Measurements from ENCODE around the gene C1QL1.

The C1QL1 gene

DNA sequence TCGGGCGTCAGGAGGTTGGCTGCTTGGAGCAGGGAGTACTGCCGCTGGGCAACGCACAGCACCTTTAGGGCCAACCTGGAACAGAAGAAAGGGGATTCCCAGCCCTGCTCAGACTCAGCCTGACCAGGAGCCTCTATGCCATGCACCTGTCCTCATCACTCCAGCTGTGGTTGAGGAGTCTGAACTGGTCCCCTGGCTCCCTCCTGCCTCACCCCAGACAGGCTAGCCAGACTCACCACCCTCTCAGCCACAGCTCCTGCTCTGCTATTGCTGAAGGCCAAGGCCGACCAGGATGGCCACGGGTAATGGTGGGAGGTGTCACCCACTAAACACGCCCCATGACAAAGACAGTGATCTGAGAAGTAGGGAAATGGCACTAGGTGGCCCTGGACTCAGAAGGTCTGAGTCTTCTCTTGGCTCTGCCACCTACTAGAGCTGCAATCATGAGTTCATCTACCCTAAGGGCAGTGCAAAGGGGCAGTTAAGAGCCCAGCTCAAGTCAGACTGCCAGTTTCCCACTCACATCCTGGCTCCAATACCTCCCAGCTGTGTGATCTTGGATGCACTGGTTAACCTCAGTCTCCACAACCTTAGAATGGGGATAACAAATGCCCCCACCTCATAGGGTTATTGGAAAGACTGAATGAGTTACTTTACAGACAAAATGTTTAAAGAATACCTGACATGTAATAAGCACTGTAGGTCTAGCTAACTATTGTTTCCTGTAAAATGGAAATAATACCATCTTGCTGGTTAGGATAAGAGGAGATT is 39.0 kb downstream of the C1QL1 start:
- DNase-seq (ENCODE audit: low read depth) = no peak

DNA sequence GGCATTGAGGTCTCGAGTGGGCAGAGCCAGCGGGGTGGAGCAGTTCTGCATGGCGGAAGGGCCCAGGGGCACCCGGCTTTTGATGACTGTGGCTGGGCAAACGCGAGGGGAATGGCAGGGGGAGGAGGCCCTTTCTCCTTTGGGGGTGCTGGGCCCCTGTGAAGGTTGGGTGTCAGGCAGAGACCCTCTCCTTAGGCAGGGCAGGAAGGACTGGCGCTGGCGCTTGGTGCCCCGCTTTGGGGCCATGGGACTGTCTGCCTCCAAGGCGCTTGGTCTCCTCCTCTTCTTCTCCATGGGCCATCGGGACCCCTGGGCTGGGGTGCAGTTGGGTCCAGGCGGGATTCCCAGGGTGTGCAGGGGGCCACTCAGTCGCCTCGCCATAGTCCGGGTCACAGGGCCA is 40.0 kb downstream of the C1QL1 start:
- DNase-seq (ENCODE audit: low read depth) = no peak

DNA sequence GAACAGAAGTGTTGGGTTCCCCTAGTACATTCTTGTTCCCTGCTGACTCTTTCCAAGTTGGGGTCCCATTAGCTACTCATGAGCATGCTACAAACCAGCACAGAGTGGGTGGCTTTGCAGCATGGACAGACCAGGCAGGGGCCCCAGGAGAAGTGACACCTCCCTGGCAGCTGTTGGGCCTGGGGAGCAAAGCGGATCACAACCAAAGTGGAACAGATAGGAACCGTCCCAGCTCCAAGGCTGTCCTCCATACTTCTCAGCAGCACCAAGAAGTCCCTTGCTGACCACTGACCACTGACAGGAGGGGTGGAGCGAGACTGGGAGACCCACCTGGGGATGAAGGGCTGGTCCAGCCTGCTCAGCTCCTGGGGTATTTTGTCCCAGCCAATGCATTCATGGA is 40.4 kb downstream of the C1QL1 start:
- DNase-seq (ENCODE audit: low read depth) = no peak

- DNase-seq (ENCODE audit: low read depth) = no peak
Observed at GRCh38 chr17:44926821-44927525, 41.1 kb downstream of the C1QL1 start.

DNA sequence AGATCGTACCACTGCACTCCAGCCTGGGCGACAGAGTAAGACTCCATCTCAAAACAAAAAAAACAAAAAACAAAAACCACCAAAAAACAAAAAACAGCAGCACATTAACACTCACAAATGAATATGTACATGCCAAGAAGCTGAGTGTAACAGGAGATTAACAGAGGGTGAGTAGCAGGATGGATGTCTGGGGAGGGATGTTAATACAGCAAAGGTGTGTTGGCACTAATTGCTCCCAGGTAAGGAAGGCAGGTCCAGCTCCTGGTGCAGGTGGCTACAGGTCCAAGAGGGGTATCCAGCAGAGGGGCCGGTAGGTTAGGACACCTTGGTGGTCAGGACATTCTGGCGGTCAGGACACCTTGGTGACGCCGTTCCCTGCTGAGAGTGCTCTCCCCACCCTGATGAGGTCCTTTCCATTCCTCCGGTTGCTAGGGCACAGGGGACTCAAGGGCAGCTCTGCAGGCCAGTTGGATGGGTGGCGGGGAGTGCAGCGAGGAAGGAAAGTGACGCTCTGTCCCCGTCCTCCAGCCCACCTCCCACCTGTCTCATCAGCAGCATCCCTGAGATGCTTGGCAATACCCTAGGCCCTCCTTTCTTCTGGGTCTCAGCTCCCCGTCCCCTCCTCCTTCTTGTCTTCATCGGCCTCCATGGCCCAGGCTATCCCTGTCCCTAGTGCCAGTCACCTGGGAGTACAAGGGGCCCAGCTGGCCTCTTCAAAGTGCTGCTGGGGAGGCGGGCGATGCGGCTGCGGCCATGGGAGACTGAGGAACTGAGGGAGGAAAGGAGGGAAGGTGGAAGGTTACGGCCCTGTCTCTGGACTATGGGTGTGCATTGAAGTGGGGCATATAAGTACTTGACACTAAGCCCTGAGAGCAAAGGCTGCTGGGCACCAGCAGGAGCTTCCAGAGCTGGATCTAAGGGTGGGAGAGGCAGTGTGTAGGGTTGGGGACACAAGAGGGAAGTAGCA is 42.1 kb downstream of the C1QL1 start:
- no peak for DNase-seq (ENCODE audit: low read depth)

DNA sequence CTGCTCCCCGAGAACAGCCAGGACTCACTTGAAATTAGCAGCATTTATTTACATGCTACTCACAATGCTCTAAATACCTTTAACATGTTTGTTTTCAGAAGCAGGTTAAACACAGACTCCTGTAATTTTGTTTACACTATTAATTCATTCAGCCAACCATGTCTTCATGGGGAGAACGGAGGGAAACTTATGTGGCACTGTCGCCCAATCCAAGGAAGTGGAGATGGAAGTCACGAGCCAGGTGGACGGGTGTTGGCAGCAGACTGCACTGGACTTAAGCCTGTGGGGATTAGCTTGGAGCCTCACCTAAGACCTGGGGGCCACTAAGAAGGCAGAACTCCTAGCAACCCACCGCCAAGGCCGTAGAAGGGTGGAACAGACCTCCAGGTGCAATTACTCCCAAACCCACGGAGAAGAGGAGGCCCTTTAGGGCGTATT is 44.0 kb downstream of the C1QL1 start:
- no peak for DNase-seq (ENCODE audit: low read depth)

DNA sequence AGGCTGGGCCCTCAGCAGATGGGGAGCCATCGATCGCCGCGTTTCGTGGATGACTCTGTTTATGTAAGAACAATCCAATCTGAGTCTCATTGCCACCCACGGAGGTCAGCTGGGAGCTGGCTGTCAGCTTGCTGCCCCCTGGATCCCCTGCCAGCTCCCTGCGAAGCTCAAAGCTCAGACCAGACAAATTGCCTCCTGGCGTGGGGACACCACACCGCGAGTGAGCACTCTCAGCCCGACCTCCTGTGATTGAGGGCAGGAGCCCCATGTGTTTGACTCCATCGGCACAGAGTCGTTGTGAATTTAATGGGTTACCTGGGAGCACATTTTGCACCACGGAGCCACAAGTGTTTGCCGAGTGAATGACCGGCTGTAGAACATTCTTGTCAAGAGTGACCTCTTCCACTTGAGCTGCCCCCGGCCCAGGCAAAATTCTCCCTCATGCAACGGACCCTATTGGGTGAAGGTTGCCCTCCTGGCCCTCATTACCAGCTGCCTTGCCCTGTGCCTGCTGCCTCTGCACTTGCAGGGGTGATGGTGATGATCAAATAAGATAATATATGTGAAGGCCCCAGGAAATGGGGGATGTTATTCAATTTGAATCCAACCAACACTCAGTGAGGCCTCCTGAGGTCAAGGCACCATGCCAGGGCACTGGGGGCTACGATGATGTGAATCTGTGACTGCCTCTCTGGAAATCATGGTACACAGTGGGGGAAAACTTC is 45.2 kb downstream of the C1QL1 start:
- no peak for DNase-seq (ENCODE audit: low read depth)

GRCh38 chr17:44922136-44922535 is 46.0 kb downstream of the C1QL1 start:
- DNase-seq (ENCODE audit: low read depth) = no peak

GRCh38 chr17:44921122-44921882 is 46.8 kb downstream of the C1QL1 start:
- DNase-seq (ENCODE audit: low read depth) = no peak

DNA sequence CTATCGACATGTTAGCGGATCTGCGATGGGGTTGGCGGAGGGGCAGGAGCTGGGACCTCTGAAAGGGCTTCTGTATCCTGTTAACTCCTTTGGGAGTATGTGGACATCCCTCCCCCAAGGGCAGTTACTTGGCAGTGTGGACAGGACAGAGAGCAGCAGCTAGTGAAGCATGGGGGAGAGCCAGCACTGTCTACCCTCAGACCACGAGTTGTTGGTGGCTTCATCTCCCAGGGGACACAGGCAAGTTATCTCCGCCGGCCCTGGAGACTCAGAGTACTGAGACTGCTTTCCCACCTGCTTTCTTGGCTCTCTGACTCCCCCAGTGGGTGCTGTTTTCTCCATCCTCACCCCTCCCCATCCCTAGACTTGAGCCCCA is 47.5 kb downstream of the C1QL1 start:
- no peak for DNase-seq (ENCODE audit: low read depth)

DNA sequence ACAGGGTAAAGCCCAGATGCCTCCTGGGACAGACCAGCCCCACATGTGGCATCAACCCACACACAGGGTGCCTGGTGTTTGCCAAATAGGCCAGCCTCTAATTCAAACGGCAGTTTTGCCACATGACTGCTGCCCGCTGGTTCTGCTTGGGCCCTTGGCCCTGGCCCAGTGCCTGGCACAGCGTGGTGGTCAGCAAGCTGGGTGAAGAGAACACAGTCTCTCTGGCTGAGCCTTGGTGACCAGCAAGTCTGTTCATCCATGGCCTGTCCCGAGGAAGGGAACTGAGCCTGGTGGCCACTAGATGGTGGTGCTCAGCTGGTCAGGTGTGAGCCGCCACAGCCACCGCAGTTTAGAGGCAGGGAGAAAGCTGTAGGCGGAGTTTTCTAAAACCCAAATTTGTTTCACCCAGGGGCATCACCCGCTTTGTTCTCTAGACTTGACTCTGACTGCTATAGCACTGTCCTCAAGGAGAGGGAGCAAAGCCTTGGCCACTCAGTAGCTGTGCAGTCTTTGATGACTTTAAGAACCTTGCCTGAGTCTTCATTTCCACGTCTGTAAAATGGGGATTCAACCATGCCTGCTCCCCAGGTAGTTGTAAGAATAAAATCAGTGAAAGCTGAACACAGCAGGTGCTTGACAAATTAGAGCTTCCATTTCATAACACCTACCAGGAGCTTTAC is 48.1 kb downstream of the C1QL1 start:
- DNase-seq (ENCODE audit: low read depth) = peak; percentile 26

- DNase-seq (ENCODE audit: low read depth) = no peak
Observed at GRCh38 chr17:44919411-44919810, 48.7 kb downstream of the C1QL1 start.

GRCh38 chr17:44918006-44918405 is 50.1 kb downstream of the C1QL1 start:
- no peak for DNase-seq (ENCODE audit: low read depth)

GRCh38 chr17:44917456-44917855 is 50.6 kb downstream of the C1QL1 start:
- DNase-seq (ENCODE audit: low read depth) = no peak

DNA sequence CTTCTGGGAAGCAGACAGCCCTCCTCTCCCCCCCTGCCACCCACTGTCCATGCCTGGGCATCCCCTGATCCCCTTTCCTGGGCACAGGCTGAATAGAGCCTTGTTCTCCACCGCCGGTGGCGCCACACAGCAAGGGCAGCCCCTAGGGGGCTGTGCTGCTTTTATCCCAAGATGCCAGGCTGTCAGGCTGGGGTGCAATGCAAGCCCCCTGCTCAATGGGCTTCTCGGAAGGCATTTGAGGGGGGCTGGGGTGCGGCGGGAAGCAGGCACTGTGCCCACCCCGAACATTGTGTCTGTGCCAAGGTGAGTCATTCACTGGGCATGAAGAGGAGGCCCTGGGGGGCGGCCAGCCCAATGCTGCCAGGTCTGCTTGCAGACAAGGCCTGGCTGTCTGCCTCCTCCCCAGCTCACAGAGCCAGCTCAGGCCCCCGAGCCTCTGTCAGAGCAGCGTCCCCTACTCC is 51.3 kb downstream of the C1QL1 start:
- no peak for DNase-seq (ENCODE audit: low read depth)

DNA sequence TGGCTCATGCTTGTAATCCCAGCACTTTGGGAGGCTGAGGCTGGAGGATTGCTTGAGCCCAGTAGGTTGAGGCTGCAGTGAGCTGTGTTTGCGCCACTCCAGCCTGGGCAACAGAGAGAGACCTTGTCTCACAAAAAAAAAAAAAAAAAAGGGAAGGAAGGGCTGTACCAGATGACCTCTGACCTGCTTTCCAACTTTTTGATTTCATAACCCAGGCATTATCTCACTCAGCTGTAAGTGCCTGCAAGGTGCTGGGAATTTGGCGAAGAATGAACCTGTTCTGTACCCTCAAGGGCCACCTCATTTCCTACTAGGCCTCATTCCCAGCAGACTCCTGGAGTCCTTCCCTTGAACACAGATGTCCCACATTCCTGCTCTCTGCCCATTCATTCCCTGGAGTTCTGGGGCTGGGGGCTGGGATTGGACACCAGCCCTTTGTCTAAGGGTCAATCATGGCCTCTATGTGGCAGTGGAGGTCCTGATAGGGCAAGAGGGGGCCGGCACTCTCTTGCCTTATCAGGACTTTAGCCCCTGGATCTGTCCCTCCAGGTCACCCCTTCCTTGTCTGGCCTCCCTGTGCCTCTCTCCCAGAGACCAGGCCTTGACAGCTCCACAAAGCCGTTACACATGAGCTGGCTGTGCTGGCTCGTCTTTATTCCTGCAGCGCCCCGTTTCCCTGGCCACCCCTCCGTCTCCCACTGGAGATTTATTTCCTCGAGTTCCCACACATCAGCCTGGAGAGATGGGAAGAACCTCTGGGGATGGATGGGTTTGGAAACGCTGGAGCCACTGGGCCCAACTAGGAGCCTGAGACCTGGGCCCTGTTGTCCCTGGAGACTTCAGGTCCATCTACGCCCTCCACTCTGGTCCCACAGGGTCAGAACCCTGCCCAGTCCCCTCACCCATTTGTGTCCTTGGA is 52.0 kb downstream of the C1QL1 start:
- no peak for DNase-seq (ENCODE audit: low read depth)

DNA sequence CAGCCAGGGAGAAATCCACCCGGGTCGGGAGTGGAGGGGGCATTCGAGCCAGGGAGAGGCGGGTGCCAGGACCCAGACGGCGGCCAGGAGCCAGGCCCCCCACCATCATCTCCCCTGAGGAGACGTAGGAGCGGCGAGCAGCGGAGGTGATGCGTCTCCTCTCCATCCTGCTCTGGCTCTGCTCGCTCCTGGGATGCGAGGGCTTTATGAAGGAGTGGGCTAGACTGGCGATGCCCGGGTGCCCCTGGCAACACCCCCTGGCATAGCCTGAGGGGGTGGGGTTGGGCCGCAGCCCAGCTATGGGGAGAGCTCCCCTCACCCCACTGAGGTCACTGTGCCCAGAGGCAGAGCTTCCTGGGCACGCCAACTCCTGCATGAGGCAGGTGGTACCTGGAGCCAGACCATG is 52.8 kb downstream of the C1QL1 start, which contains the start of gene GFAP:
Gene GFAP (minus strand): TSS at position 180 of the 406 bp plus-strand sequence. CDS start 14 bp downstream, at position 166.
- DNase-seq (ENCODE audit: low read depth) = no peak

- no peak for DNase-seq (ENCODE audit: low read depth)
Observed at GRCh38 chr17:44914698-44915271, 53.3 kb downstream of the C1QL1 start.

GRCh38 chr17:44914148-44914547 is 54.0 kb downstream of the C1QL1 start:
- no peak for DNase-seq (ENCODE audit: low read depth)

Data from activated gamma-delta T cell treated with anti-CD3 and anti-CD28 coated beads, Interleukin-2, amount 50 U/mL, for 16 hours (primary cell).